Activated CD8-positive, alpha-beta memory T cell treated with anti-CD3 and anti-CD28 coated beads, Interleukin-2, amount 50 U/mL, for 1 hour (primary cell): Measurements from ENCODE around the gene PCGF3.
"Not testable (repeated sequence)": the region's sequence is repeated elsewhere in the genome, so short reads cannot be mapped to it uniquely, and the experiment has no call there.

ENCODE experiments used
- DNase-seq: peaks from one replicate; pipeline ENCODE4 v3.0.0-alpha.2; 2020; ENCODE audit errors: extremely low read depth

The PCGF3 gene

GRCh38 chr4:725391-726234 lies 20.0 kb downstream of the PCGF3 start:
- no peak for DNase-seq

DNA sequence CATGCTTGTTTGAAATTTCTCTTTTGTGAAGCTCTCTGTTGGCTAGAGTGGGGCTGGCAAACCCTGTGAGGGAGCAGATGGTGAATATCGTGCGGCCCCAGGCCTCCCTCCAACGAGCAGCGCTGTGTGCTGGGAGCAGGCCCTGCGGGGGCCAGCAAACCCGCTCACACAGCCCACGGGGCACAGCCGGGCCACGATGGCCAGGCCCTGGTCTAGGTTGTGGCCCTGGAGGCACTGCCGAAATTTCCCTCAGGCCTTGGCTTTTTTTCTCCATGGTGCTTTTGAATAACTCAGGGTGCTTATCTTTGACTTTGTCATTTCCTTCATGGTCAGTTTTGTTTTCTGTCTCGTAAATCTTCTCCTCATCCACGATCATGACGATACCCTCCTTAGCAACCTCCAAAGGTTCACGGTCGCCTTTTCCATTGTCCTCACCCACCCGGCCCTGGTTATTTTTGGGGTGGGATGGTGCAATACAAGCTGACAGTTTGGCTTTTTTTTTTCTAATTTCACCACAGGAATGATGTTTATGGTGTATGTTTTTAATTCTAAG lies 20.7 kb downstream of the PCGF3 start:
- DNase-seq, result no peak

DNA sequence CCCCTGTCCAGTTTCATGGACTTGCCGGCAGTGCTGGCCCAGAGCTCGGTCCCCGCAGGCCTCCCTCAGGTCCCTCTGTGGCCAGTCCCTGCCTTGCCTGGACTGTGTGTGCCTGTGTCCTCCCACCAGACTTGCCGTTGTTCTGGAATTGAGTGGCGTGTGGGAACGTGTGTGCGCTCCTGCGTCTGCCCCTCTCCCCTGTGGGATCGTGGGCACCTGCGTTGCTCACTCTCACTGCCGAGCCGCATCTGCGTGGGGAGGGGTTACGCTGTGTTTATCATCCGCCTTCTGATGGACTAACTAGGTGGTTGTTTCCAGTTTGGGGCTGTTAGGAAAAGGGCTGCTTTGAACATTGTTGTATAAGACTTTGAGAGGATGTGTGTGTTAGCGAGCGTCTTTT lies 21.2 kb downstream of the PCGF3 start:
- no peak for DNase-seq

DNA sequence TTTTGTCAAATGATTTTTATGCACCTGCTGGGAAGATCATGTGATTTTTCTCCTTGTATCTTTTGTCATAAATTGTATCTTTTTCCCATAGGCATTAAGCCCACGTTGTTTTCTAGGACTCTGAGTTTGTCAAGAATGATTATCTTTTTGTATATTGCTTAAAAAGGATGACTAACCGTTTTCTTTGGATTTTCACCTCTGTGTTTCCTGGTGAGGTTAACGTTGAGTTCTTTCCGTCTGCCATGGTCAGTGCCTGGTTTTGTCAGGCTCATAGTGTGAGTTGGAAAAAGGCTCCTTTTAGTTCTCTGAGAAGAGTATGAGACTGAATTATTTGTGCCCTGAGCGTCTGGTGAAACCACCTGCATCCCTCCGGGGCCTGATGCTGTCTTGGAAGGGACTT lies 21.9 kb downstream of the PCGF3 start:
- no peak for DNase-seq

DNA sequence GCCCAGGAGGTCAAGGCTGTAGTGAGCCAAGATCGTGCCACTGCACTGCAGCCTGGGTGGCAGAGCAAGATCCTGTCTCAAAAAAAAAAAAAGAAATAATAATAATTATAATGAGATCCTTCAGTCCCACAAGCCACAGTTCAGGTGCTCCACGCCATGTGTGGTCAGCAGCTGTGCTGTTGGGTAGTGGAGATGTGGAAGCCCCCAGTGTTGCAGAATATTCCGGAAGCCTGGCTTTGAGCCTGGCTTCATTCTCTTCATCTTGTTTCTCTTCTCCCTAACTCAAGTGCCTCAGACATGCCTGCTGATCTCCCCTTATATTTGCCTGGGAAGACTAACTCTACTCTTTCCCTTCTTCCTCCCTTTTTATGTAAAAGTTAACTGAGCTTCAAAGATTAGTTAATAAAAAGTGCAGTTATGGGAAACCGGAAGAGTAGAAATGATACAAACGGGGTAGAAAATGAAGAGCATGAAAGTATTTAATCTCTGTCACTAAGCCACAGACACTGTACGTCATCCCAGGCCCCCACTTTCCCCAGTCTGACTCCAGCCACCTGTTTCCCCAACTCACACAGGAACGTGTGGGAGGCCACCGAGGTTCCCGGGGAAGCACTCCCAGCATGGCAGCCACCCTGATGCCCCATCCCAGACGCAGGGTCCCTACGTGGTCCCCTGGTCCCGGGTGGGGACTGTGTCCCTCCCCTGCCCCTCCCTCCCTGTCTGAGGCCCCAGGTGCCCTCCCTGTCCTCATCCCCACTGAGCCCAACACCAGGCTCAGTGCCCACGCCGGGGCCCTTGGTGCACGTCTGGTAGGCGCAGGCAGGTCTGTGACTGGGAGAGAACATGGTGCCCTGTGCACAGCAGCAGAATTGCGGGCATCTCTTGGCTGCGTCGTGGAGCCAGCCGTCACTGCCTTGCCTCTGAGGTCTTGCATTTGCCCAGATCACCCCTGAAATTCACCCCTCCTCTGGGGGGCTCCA lies 24.0 kb downstream of the PCGF3 start:
- no peak for DNase-seq

- DNase-seq, result no peak
These were observed 24.9 kb downstream of the PCGF3 start for GRCh38 chr4:730511-730910.

- DNase-seq, result not testable (repeated sequence)
These were observed 25.6 kb downstream of the PCGF3 start for GRCh38 chr4:730946-731904.

DNA sequence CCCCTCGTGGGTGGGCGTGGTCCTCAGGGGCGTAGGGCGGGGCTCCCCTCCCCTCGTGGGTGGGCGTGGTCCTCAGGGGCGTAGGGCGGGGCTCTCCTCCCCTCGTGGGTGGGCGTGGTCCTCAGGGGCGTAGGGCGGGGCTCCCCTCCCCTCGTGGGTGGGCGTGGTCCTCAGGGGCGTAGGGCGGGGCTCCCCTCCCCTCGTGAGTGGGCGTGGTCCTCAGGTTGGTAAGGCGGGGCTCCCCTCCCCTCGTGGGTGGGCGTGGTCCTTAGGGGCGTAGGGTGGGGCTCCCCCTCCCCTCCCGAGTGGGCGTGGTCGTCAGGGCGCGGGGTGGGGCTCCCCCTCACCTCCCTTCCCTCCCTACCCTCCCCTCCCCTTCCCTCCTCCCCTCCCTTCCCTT lies 26.3 kb downstream of the PCGF3 start:
- not testable (repeated sequence) for DNase-seq

GRCh38 chr4:732486-732885 lies 26.9 kb downstream of the PCGF3 start:
- no peak for DNase-seq

DNA sequence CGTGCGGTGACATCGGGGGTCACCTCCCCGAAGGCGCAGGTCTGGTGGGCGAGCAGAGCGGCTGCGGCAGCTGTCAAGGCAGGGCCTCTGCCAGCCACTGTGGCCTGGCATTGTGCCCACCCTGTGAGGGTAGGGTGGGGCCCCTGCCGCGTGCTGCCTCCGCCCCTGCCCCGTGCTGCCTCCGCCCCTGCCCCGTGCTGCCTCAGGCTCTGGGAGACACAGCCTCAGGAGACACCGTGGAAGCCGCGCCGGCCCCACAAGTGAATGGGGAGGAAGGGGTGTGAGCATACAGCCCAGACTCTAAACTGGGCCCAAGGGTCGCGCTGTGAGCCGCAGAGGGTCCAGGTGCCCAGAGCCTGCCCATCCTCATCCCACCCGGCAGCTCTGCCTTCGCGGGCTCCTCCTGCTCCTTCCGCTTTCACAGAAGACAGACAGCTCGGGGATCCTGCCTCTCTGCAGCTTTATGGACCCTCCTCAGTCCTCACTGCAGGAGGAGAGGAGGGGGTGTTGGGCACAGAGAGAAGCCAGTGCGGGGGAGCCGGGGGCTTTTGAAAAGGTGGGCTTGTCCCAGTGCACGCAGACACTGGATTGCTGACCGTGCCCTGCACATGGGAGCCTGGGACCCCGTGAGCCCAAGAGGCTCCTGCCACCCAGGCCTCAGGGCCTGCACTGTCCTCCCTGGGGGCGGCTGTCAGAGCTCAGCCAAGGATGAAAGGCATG lies 27.4 kb downstream of the PCGF3 start:
- no peak for DNase-seq

GRCh38 chr4:733631-733980 lies 28.0 kb downstream of the PCGF3 start:
- no peak for DNase-seq

DNA sequence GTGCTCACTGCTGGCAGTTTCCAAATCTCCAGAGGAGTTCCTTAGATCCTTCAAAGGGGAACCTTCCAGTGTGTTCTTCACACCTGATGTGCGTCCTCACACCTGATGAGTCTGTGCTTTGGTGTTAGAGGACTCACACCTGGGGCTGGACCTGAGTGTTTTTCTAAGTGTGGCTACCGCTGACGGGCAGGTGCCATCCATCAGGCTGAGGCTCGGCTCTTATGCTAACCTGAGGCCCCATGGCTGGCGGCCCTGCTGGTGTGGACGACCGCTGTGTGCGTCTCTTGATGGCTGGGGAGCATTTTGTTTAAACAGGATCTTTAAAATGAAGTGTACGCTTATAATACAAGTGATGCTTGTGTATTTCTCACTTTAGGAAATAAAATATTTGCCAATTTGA lies 28.4 kb downstream of the PCGF3 start:
- no peak for DNase-seq

GRCh38 chr4:734951-735350 lies 29.3 kb downstream of the PCGF3 start:
- DNase-seq, result no peak

GRCh38 chr4:735583-735982 lies 30.0 kb downstream of the PCGF3 start:
- DNase-seq, result no peak

DNA sequence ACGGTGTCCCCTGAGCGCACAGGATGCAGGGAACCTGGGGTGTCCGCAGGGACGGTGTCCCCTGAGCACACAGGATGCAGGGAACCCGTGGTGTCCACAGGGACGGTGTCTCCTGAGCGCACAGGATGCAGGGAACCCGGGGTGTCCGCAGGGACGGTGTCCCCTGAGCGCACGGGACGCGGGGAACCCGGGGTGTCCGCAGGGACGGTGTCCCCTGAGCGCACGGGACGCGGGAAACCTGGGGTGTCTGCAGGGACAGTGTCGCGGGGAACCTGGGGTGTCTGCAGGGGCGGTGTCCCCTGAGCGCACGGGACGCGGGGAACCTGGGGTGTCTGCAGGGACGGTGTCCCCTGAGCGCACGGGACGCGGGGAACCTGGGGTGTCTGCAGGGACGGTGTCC lies 30.9 kb downstream of the PCGF3 start:
- not testable (repeated sequence) for DNase-seq

- DNase-seq, result no peak
These were observed 33.2 kb downstream of the PCGF3 start for GRCh38 chr4:738781-739280.

- no peak for DNase-seq
These were observed 33.9 kb downstream of the PCGF3 start for GRCh38 chr4:739569-739968.

DNA sequence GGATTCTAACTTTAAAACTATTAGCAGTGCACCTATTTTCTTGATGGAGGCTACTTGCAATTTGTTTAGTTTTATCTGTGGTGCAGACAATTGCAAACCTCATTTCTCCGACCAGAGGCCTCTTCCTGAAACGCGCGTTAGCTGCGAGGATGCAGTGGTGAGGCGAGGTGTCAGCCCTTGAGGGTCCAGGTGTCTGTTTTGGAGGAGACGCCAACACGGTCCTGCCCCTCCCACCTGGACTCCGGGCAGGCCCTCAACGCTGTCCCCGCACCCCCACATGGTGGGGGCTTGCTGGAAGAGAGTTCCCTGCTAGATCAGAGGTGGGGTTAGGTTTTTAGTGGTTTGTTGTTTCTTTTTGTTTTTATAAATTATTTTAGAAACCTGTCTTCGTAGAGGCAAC lies 34.4 kb downstream of the PCGF3 start:
- DNase-seq, result no peak

- no peak for DNase-seq
These were observed 35.1 kb downstream of the PCGF3 start for GRCh38 chr4:740656-741282.
